Measurements from ENCODE around the gene SLC25A38. TPM values are rescaled to one million over a fixed set of nuclear protein-coding genes. Genes with fewer than 3 reads are reported as not detected.

The SLC25A38 gene
- total RNA-seq, 4 donors from 2014 or later: 45.6 to 71.6 (median 54.9) TPM

- peak overlapping the region; percentile 91 for H3K27ac ChIP-seq
- WGBS, 2 donors: 1% methylated on average over 28 to 42 of the region's 66 CpGs
- peak in 1 of 2 donors; percentile 98 for TF ChIP-seq POLR2A (IDR thresholded peaks at IDR 0.05)
- TF ChIP-seq CTCF (IDR thresholded peaks at IDR 0.05): peak in 2 of 6 experiments; percentile 9 to 18
- peak overlapping the region; percentile 65 to 74 (median 73) for H3K4me3 ChIP-seq (replicated peaks in 1 of 3)
- peak; percentile 99 for DNase-seq
- peaks cover 29 to 35% of the 10 kb centered on the region in 2 donors for H3K4me1 ChIP-seq
- H3K36me3 ChIP-seq: no peaks in the 10 kb centered on the region
- no peaks in the 10 kb centered on the region for H3K9me3 ChIP-seq
- no peaks in the 10 kb centered on the region for H3K27me3 ChIP-seq
- intact Hi-C loops (cut with DNase I): loop anchor here (10.0 kb wide), 1 partner anchor 199 kb away; no protein-coding TSS in a partner anchor
These were observed 903 bp downstream of the SLC25A38 start for GRCh38 chr3:39383881-39384664.

- intact Hi-C loops (cut with DNase I): loop anchor here (10.0 kb wide), 1 partner anchor 200 kb away; no protein-coding TSS in a partner anchor
These were observed 1.5 kb downstream of the SLC25A38 start for GRCh38 chr3:39384665-39385000.

GRCh38 chr3:39385456-39386090 is 2.4 kb downstream of the SLC25A38 start:
- Histone ChIP-seq H3K9me3 (no peaks in the 10 kb centered on the region), H3K4me3 (replicated peaks in 1 of 3) (no peak overlapping the region), H3K36me3 (no peaks in the 10 kb centered on the region), H3K27me3 (no peaks in the 10 kb centered on the region), H3K4me1 (peaks cover 29 to 35% of the 10 kb centered on the region in 2 donors), H3K27ac (no peak overlapping the region)
- intact Hi-C loops (cut with DNase I): loop anchor here (10.0 kb wide), 1 partner anchor 201 kb away; no protein-coding TSS in a partner anchor
- no peak for DNase-seq
- TF ChIP-seq POLR2A (IDR thresholded peaks at IDR 0.05) (no peak), CTCF (IDR thresholded peaks at IDR 0.05) (no peak)
- 79 to 80% methylated on average over 9 of the region's 9 CpGs for WGBS, 2 donors

More at GRCh38 chr3:39384665-39385000, 1.5 kb downstream of the SLC25A38 start:
- peaks cover 29 to 35% of the 10 kb centered on the region in 2 donors for H3K4me1 ChIP-seq
- H3K4me3 ChIP-seq (replicated peaks in 1 of 3): peak overlapping the region in 2 of 3 donors; percentile 65 to 73
- no peaks in the 10 kb centered on the region for H3K9me3 ChIP-seq
- no peak for TF ChIP-seq CTCF (IDR thresholded peaks at IDR 0.05)
- no peak for TF ChIP-seq POLR2A (IDR thresholded peaks at IDR 0.05)
- H3K27me3 ChIP-seq: no peaks in the 10 kb centered on the region
- H3K36me3 ChIP-seq: no peaks in the 10 kb centered on the region
- H3K27ac ChIP-seq: peak overlapping the region; percentile 4 to 63 (median 50)
- WGBS, 2 donors: 33 to 60% methylated on average over 14 of the region's 14 CpGs
- peak in 1 of 2 donors; percentile 21 for DNase-seq

GRCh38 chr3:39386318-39386717 is 3.1 kb downstream of the SLC25A38 start:
- H3K4me3 ChIP-seq (replicated peaks in 1 of 3): no peak overlapping the region
- DNase-seq: peak in 1 of 2 donors; percentile 13
- H3K27me3 ChIP-seq: no peaks in the 10 kb centered on the region
- no peaks in the 10 kb centered on the region for H3K9me3 ChIP-seq
- H3K36me3 ChIP-seq: peaks cover 1 to 4% of the 10 kb centered on the region in 2 donors
- WGBS, 2 donors: 74 to 77% methylated on average over 5 of the region's 5 CpGs
- H3K27ac ChIP-seq: no peak overlapping the region
- intact Hi-C loops (cut with DNase I): loop anchor here (10.0 kb wide), 1 partner anchor 202 kb away; no protein-coding TSS in a partner anchor
- TF ChIP-seq CTCF (IDR thresholded peaks at IDR 0.05) (no peak), POLR2A (IDR thresholded peaks at IDR 0.05) (no peak)
- H3K4me1 ChIP-seq: peaks cover 29 to 35% of the 10 kb centered on the region in 2 donors

Data from thyroid gland (tissue), 4 donors.